ENCODE measurements around the gene TMEM125.

DNA sequence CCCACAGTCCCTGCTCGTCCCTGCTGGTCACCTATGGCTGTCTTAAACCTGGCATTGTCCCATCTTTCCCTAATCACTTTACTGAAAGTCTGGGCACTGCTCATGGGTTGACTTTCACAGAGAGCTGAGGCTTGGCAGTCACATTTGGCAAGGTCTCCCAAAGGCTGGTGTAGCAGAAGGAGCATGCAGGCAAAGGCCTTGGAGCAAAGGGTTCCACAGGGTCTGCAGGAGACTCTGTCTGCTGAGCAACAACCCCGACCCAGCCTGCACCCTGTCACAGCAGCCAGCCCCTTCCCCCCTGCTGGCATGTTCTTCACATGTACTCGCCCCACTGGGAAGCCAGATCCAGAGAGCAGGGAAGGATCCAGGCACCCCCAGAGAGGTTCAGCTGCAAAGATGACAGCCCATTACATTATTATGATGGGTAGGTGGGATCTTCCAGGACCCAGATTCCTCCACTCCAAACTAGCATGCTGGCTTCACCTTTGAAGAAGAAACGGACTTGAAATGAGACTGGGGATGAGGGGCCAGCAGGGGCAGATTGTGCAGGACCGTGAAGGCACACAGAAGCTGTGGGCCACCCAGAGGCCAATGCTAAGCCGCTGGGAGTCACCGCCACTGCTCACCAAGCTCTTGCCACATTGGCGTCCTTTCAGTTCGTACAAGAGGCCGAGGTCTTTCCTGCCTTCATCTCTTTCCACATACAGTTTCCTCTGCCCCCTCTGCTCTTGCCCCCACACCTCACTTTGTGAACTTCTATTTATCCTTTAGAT is 14.2 kb upstream of the TMEM125 start:
- TF ChIP-seq CTCF (IDR thresholded peaks at IDR 0.05; ENCODE audit: low read length) (no peak), EZH2 (IDR thresholded peaks at IDR 0.05; ENCODE audit: borderline replicate concordance, low read length) (no peak)

All from OCI-LY1 (cell line).